T-cell (primary cell): ENCODE data around the gene RXRB. TPM values are rescaled to one million over a fixed set of nuclear protein-coding genes. Genes with fewer than 3 reads are reported as not detected.

ENCODE experiments used
- ATAC-seq, 4 experiments: fragments of 200-7000 bp in 3 of 4; fragments of 150-1000 bp in 1 of 4; cut with Tn5 transposase; replicated peaks in 1 of 4; 1 replicate in 3 of 4; 2 replicates in 1 of 4; pipeline ENCODE4 v1.10.0; 2021; ENCODE audit warnings: moderate library complexity in 3 of 4, mild to moderate bottlenecking in 2 of 4, moderate number of reproducible peaks in 1 of 4
- CTCF ChIA-PET, 2 donors: fragments of 300-600 bp; sonication (Branson Sonifier 250); formaldehyde crosslinking; loops; one replicate each; lab custom pipeline; 2022; ENCODE audit warnings: antibody characterized with exemption in 2 of 2; lab: Charles Lee
- POLR2A ChIA-PET, 2 donors: fragments of 300-600 bp; sonication (Branson Sonifier 250); formaldehyde crosslinking; loops; one replicate each; lab custom pipeline; 2022; ENCODE audit warnings: antibody characterized with exemption in 2 of 2; lab: Charles Lee
- DNase-seq, 35 experiments: peaks; one replicate each; pipeline versions ENCODE4 v3.0.0 to v3.0.0-alpha.2; 2013 to 2023
- H3K27ac ChIP-seq: one replicate; pipeline ENCODE4 v1.5.1; 2013; ENCODE audit warnings: low read length
- H3K27me3 ChIP-seq, 2 experiments: replicated peaks in 1 of 2; 1 replicate in 1 of 2; 2 replicates in 1 of 2; pipeline versions ENCODE4 v1.6.1 to v1.7.0; 2013; ENCODE audit warnings: low read length in 1 of 2, mixed read lengths in 1 of 2; ENCODE audit not compliant: control insufficient read depth in 2 of 2, insufficient read depth in 2 of 2; ENCODE audit errors: extremely low read depth in 1 of 2
- H3K36me3 ChIP-seq, 2 donors: 1 replicate in 1 of 2; 2 replicates in 1 of 2; pipeline versions ENCODE4 v1.6.1 to v1.7.0; 2013; ENCODE audit warnings: low read length in 1 of 2; ENCODE audit not compliant: control insufficient read depth in 2 of 2, insufficient read depth in 1 of 2; ENCODE audit errors: extremely low read depth in 1 of 2
- H3K4me1 ChIP-seq, 2 experiments: 1 replicate in 1 of 2; 2 replicates in 1 of 2; pipeline versions ENCODE4 v1.6.1 to v1.7.0; 2013; ENCODE audit warnings: low read length in 2 of 2, mixed read lengths in 1 of 2; ENCODE audit not compliant: insufficient read depth in 2 of 2, control insufficient read depth in 1 of 2; ENCODE audit errors: extremely low read depth in 1 of 2
- H3K4me3 ChIP-seq, 2 donors: 1 replicate in 1 of 2; 2 replicates in 1 of 2; pipeline versions ENCODE4 v1.5.1 to v1.7.0; 2013; ENCODE audit warnings: mild to moderate bottlenecking in 2 of 2, low read length in 1 of 2, moderate library complexity in 1 of 2; ENCODE audit not compliant: control insufficient read depth in 1 of 2; ENCODE audit errors: extremely low read depth in 1 of 2
- H3K9me3 ChIP-seq: 2 replicates; pipeline ENCODE4 v1.7.0; 2013
- H3K27ac Mint-ChIP-seq, 2 donors: one replicate each; pipeline ENCODE4 v1.8.0; 2020 to 2021; ENCODE audit warnings: mild to moderate bottlenecking in 2 of 2, mixed read lengths in 2 of 2
- H3K27me3 Mint-ChIP-seq, 2 donors: one replicate each; pipeline ENCODE4 v1.8.0; 2021 to 2022; ENCODE audit warnings: mixed read lengths in 2 of 2
- H3K36me3 Mint-ChIP-seq: one replicate; pipeline ENCODE4 v1.8.0; 2021; ENCODE audit warnings: mixed read lengths
- H3K4me1 Mint-ChIP-seq, 3 donors: one replicate each; pipeline ENCODE4 v1.8.0; 2020 to 2022; ENCODE audit warnings: mixed read lengths in 3 of 3, mild to moderate bottlenecking in 1 of 3
- H3K4me3 Mint-ChIP-seq, 3 donors: one replicate each; pipeline ENCODE4 v1.8.0; 2020 to 2022; ENCODE audit warnings: mild to moderate bottlenecking in 3 of 3, mixed read lengths in 3 of 3, moderate library complexity in 3 of 3
- H3K9me3 Mint-ChIP-seq, 3 donors: one replicate each; pipeline ENCODE4 v1.8.0; 2020 to 2022; ENCODE audit warnings: mixed read lengths in 3 of 3
- WGBS: methylation state at CpG from one replicate; pipeline ENCODE4 v1.1.5; 2013; ENCODE audit warnings: missing lambda C conversion rate; ENCODE audit not compliant: insufficient coverage; 5-methylcytosine and 5-hydroxymethylcytosine counted together
- total RNA-seq, 35 experiments: library from RNA in 6 of 35; stranded (reverse) in 6 of 35; fragments of 120-200 nt in 1 of 35; gene quantifications; one replicate each; pipeline versions ENCODE4 v1.2.1 to v1.2.4 and lab custom pipeline; 2013 to 2026

Gene RXRB
- total RNA-seq, 5 donors from 2014 or later (not counting 1 experiment from before 2014, with no cell fraction given) = 65.5 to 104 (median 96.4) TPM

- no peak overlapping the region for H3K27ac ChIP-seq
- H3K4me1 ChIP-seq = no peaks in the 10 kb centered on the region
- ChIA-PET CTCF (no interaction called here), POLR2A (interaction anchor here in 1 of 2 donors (0.6 kb wide), 1 partner anchor 1277 kb away, joined by 4 read pairs; no protein-coding TSS in a partner anchor)
- H3K9me3 Mint-ChIP-seq = no peaks in the 10 kb centered on the region
- H3K36me3 ChIP-seq = no peaks in the 10 kb centered on the region
- H3K36me3 Mint-ChIP-seq = no peaks in the 10 kb centered on the region
- H3K4me1 Mint-ChIP-seq = no peaks in the 10 kb centered on the region
- no peak overlapping the region for H3K4me3 Mint-ChIP-seq
- peaks cover 0 to 57% of the 10 kb centered on the region in 2 experiments for H3K27me3 ChIP-seq
- no peak overlapping the region for H3K4me3 ChIP-seq
- H3K27ac Mint-ChIP-seq = no peak overlapping the region
- H3K27me3 Mint-ChIP-seq = peaks cover 3 to 21% of the 10 kb centered on the region in 2 donors
- ATAC-seq (no peak), DNase-seq (no peak)
- no peaks in the 10 kb centered on the region for H3K9me3 ChIP-seq
- 87% methylated on average over 6 of the region's 10 CpGs for WGBS
Measured at GRCh38 chr6:33175436-33176069, 24.9 kb downstream of the RXRB start.

GRCh38 chr6:33174784-33175183, 25.7 kb downstream of the RXRB start:
- Histone ChIP-seq H3K9me3 (no peaks in the 10 kb centered on the region), H3K27ac (no peak overlapping the region), H3K4me1 (no peaks in the 10 kb centered on the region), H3K36me3 (no peaks in the 10 kb centered on the region), H3K27me3 (peaks cover 0 to 57% of the 10 kb centered on the region in 2 experiments), H3K4me3 (no peak overlapping the region)
- 80% methylated on average over 3 of the region's 4 CpGs for WGBS
- Mint-ChIP-seq H3K27me3 (peaks cover 3 to 21% of the 10 kb centered on the region in 2 donors), H3K36me3 (no peaks in the 10 kb centered on the region), H3K4me1 (peaks cover 0 to 3% (median 0%) of the 10 kb centered on the region in 3 donors), H3K27ac (no peak overlapping the region), H3K4me3 (no peak overlapping the region), H3K9me3 (no peaks in the 10 kb centered on the region)
- DNase-seq (no peak), ATAC-seq (no peak)
- POLR2A ChIA-PET = no interaction called here
- CTCF ChIA-PET = no interaction called here

GRCh38 chr6:33173535-33174180, 26.8 kb downstream of the RXRB start:
- Histone ChIP-seq H3K9me3 (no peaks in the 10 kb centered on the region), H3K4me1 (no peaks in the 10 kb centered on the region), H3K27ac (no peak overlapping the region), H3K27me3 (peaks cover 0 to 58% of the 10 kb centered on the region in 2 experiments), H3K4me3 (no peak overlapping the region), H3K36me3 (no peaks in the 10 kb centered on the region)
- Mint-ChIP-seq H3K36me3 (no peaks in the 10 kb centered on the region), H3K9me3 (no peaks in the 10 kb centered on the region), H3K27ac (peak overlapping the region in 1 of 2 donors; percentile 11), H3K27me3 (peaks cover 3 to 21% of the 10 kb centered on the region in 2 donors), H3K4me1 (peaks cover 0 to 3% (median 0%) of the 10 kb centered on the region in 3 donors), H3K4me3 (no peak overlapping the region)
- WGBS = 57% methylated on average over 1 of the region's 11 CpGs
- ChIA-PET CTCF (no interaction called here), POLR2A (interaction anchor here in 1 of 2 donors (0.7 kb wide), 1 partner anchor 69 kb away, joined by 3 read pairs; no protein-coding TSS in a partner anchor)
- no peak for DNase-seq
- no peak for ATAC-seq

DNA sequence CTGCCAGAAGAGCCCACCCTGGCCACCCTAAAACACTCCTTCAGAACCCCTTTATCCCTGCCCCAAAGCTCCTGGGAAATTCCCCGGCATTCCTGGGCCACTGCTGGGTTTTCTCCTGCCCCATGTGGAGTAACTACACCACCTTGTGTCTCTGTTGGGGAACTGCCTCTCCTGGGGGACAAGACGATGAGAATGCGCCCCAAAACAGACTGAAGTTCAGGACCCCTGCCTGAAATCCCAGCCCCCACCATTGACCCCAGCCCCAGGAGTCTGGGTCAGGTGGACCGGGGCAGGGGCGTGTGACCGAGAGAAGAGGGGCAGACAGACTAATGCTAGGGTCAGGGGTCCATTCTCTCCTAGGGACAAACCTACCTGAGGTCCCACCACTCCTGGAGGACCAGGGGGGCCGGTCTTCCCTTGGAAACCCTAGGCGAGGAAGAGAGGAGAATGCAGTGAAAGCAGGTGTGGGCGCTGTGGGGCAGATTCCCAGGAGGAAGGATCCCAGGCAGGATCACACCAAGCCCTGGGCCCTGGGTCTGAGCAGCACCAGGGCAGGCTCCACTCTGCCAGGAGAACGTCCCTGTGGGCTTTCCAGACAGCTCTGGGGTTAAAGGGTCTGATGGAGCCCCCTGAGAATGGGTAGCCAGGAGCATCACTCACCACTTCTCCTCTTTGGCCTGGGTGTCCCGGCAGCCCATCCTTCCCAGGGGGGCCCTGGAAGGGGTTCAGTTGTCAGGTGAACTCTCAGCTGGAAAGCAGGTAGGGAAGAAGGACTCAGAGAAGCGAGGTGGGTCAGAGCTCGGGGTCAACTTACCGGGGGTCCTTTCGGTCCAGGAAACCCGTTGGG, 27.6 kb downstream of the RXRB start:
- peaks cover 0 to 3% (median 0%) of the 10 kb centered on the region in 3 donors for H3K4me1 Mint-ChIP-seq
- H3K4me3 Mint-ChIP-seq = no peak overlapping the region
- no peaks in the 10 kb centered on the region for H3K36me3 Mint-ChIP-seq
- ChIA-PET CTCF (no interaction called here), POLR2A (interaction anchor here in 1 of 2 donors (0.5 to 0.7 kb wide), 2 partner anchors 70 to 1569 kb away, joined by 3 to 6 read pairs; no protein-coding TSS in a partner anchor)
- WGBS = 54% methylated on average over 7 of the region's 16 CpGs
- no peaks in the 10 kb centered on the region for H3K4me1 ChIP-seq
- peaks cover 3 to 19% of the 10 kb centered on the region in 2 donors for H3K27me3 Mint-ChIP-seq
- no peaks in the 10 kb centered on the region for H3K9me3 Mint-ChIP-seq
- no peak overlapping the region for H3K4me3 ChIP-seq
- H3K27ac ChIP-seq = no peak overlapping the region
- peak in 1 of 35 experiments; percentile 29 for DNase-seq
- no peaks in the 10 kb centered on the region for H3K36me3 ChIP-seq
- ATAC-seq = peak in 1 of 4 experiments; percentile 32
- H3K9me3 ChIP-seq = no peaks in the 10 kb centered on the region
- peaks cover 0 to 60% of the 10 kb centered on the region in 2 experiments for H3K27me3 ChIP-seq
- H3K27ac Mint-ChIP-seq = no peak overlapping the region

GRCh38 chr6:33171880-33172687, 28.4 kb downstream of the RXRB start:
- no peaks in the 10 kb centered on the region for H3K9me3 ChIP-seq
- no peak for DNase-seq

More at GRCh38 chr6:33171880-33172687, 28.4 kb downstream of the RXRB start:
- H3K27me3 Mint-ChIP-seq = peaks cover 3 to 17% of the 10 kb centered on the region in 2 donors
- H3K36me3 Mint-ChIP-seq = no peaks in the 10 kb centered on the region
- Histone ChIP-seq H3K36me3 (no peaks in the 10 kb centered on the region), H3K4me1 (no peaks in the 10 kb centered on the region), H3K27ac (no peak overlapping the region), H3K4me3 (no peak overlapping the region), H3K27me3 (peaks cover 0 to 57% of the 10 kb centered on the region in 2 experiments)
- H3K4me3 Mint-ChIP-seq = no peak overlapping the region
- WGBS = 50% methylated on average over 1 of the region's 8 CpGs
- peaks cover 0 to 3% (median 0%) of the 10 kb centered on the region in 3 donors for H3K4me1 Mint-ChIP-seq
- CTCF ChIA-PET = interaction anchor here in 1 of 2 donors (0.6 kb wide), 1 partner anchor 83 kb away, joined by 6 read pairs; no protein-coding TSS in a partner anchor
- POLR2A ChIA-PET = no interaction called here
- no peaks in the 10 kb centered on the region for H3K9me3 Mint-ChIP-seq
- no peak overlapping the region for H3K27ac Mint-ChIP-seq
- no peak for ATAC-seq
